HG03095 (cell line): ENCODE results near the gene NTSR2.

Experiments
- ATAC-seq: cut with Tn5 transposase; IDR thresholded peaks from one replicate; pipeline ENCODE4 v1.9.1; 2021; ENCODE audit warnings: moderate library complexity; ENCODE audit not compliant: unreplicated experiment

The NTSR2 gene

DNA sequence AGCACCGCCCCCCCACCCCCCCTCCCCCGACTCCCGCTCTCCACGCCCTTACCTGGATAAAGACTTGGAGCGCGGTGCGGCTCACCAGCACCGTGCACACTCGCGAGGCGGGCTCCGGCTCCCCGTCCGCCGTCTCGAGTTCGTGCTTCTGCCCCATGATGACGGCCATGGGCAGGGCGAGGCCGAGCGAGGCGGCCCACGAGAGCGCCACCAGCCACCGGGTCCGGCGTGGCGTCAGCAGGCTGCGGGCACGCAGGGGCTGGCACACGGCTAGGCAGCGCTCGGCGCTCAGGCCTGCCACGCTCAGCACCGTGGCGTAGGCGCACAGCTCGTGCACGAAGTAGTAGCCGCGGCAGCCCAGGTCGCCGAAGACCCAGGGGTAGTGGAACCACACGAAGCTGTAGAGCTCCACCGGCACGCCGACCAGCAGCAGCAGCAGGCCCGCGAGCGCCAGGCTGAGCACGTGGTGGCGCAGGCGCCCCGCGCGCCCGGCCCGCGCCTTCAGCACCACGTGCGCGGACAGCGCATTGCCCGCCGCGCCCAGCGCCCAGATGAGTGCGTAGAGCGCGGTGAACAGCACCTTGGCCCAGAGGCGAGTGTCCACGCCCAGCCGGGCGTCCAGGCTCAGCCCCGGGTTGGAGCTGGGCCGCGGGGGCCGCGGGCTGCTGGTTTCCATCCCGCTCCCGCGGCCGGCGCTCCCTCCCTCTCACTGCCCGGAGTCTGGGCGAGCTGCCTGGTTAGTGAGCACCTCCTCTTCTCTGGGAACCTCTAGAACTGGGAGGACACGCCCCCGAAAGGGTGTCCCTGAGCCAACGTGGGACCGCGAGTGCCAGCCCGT is at the start of gene NTSR2:
Gene NTSR2, minus strand, starts transcription at position 742 of the 838 bp plus-strand sequence. Its CDS starts 66 bp downstream, at position 676.
- no peak for ATAC-seq

GRCh38 chr2:11719230-11719977 is 49.4 kb upstream of the NTSR2 start:
- no peak for ATAC-seq

DNA sequence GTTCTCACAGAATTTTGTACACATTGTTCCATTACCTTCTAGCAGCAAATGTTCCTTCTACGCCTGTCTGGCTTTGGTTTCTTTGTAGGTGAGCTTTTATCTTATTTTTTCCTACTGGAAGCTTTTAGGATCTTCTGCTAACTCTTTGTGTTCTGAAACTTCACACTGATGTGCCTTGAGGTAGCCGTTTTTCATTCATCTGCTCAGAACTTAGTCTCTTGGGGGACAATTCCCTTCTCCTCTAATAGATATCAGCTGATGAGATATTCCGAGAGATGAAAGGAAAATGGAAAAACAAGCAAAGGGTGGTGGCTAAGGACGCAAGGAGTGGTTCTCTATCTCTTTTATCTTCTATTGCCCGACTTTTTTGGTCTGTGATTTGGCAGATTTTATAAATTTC is 48.6 kb upstream of the NTSR2 start:
- no peak for ATAC-seq

DNA sequence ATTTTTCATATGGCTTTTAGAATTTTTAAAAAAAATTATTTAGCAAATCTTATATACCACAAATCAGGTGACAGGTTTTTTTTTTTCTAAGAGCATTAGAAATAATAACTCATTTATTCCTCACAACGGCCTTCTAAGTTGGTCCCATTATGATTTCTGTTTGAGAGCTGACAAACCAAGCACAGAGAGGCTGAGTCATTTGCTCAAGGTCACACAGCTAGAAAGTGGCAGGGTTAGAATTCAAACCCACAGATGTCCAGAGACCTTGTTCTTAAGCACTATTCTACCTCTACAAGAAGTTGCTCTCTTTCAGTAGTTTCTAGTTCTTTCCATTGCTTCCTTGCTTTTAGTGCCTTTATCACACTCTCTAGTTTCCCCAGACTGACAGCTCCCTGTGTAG is 47.6 kb upstream of the NTSR2 start:
- no peak for ATAC-seq

DNA sequence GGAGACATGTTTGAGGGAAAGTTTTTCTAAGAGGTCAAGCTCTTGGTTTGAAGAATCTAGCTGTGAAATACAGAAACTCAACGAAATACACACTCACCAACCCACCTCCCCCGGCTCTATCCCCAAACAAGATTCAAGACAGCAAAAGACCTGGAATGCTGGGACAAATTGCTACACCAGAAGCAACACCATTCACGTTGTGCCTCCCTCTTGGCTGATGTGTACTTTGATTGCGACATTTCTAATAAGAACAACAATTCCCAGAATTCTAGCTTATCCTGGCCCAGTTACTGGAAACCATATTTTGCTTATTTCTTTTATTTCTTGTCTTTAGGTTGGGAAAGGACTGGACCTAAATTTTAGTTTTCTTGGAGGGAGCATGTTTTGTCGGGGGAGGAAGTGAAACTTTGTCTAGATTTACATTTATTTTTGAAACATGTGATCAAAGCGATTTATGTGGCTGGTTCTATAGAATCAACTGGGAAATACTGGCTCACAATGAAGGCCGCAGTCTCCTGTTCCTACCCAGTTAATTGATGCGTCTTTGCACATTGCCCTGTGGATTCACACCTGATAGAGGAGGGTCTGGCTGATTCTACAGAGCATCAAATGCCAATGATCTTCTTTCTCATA is 46.8 kb upstream of the NTSR2 start:
- ATAC-seq, result no peak

GRCh38 chr2:11715987-11716652 is 46.1 kb upstream of the NTSR2 start:
- ATAC-seq, result no peak

DNA sequence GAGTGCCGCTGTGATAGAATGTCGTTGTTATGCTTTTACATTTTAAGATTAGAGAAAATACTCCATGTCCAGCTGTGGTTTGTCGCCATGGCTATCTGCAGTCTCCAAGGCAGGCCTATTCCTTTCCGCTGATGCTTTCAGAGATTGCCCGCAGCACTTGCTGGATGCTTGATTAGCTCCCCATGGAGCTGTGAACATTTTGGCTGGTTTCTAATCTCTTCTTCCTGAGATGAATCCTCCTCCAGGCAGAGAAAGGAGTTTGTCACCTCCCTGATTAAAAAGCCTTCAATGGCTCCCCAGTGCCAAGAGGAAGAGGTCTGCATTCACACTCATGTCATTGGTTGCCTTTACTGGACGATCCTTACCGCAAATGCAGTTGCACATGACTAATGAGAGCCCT is 43.8 kb upstream of the NTSR2 start:
- ATAC-seq, result no peak

DNA sequence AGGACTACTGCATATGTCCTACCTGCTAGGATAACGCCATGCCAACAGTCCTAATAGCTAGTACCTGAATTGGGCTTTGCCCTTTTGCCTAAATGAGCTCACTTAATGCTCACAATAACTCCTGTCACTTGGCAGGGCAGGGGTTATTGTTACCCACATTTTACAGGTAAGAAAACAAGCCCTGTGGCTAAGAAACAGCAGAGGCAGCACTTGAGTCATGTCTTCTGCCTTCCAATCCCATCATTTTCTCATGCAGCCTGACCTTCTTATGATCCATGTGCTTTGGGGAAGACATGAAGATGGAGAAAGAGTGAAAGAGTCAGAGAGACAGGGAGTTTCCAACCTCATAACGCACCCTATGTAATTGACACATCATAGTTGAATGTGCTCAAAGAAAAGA is 42.9 kb upstream of the NTSR2 start:
- no peak for ATAC-seq

DNA sequence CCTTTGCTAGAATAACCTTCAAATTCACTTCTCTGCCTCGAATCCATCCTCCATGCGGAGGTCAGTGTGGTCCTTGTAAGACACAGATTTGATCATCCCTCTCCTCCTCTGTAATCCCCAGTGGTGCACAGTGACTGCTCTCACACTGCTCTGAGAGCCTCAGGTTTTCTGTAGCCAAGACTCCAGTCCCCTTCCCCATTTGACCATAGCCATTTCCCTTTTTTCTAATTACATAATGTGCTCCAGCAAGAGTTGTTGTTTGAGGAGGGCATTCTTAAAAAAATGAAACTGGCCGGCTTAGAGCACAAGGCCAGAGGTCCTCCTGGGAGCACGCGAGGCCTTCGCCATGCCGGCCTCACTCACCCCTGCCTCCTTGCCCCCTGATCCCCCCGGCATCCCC is 41.8 kb upstream of the NTSR2 start:
- no peak for ATAC-seq

DNA sequence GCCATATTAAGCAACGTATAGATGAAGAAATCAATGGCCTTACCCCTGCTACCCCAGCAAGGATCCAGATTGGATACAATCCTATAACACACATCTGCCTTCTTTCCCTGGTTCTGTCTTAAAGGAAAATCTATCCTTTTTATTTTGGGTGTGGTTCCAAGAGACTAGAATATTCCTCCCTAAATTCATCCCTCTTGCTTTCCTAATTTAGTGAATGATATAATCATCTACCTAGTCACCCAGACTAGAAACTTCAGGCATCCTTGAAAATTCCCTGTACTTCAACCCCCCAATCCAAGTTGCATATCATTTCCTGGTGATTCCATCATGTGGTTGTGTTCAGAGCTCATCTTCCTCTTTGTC is 41.3 kb upstream of the NTSR2 start:
- ATAC-seq, result no peak

- ATAC-seq, result no peak
Measured at GRCh38 chr2:11710632-11711353, 40.8 kb upstream of the NTSR2 start.

DNA sequence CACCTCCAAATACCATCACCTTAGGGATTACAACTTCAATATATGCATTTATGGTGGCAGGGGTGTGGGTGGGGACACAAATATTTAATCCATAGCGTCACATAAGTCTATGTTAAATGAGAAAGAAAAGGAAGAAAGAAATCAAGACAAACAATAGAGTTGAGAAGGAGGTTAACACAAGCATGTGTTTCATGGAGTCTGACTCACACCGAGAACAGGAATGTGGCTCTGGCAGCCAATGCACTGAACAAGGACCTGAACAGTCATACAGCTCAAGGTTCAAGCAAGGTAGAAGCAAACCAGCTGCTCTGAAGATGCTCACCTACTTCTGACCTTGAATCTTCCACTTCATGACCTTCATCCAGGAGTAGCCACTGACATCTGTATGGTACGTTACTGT is 40.2 kb upstream of the NTSR2 start:
- ATAC-seq, result no peak

GRCh38 chr2:11709293-11709692 is 39.3 kb upstream of the NTSR2 start:
- ATAC-seq, result no peak

DNA sequence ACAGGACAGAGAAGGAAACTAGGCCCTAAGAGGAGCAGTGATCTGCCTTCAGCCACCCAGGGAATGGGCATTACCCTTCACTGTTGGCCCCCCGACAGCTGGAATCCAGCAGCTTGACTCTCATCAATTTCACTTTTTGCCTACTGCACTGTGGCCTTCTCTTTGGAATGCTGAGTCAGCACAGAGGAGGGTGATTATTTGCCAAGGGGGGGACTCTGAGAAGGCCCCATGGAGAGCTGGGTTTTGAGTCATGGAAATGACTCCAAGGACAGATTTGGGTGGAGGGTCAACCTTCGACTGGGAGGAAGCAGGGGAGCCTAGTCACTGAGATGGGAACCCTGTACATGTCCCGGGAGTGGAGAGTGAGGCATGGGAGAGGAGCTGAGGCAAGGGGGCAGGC is 38.1 kb upstream of the NTSR2 start:
- no peak for ATAC-seq

- ATAC-seq, result no peak
Measured at GRCh38 chr2:11705711-11706110, 35.7 kb upstream of the NTSR2 start.

GRCh38 chr2:11705063-11705462 is 35.1 kb upstream of the NTSR2 start:
- ATAC-seq, result no peak

DNA sequence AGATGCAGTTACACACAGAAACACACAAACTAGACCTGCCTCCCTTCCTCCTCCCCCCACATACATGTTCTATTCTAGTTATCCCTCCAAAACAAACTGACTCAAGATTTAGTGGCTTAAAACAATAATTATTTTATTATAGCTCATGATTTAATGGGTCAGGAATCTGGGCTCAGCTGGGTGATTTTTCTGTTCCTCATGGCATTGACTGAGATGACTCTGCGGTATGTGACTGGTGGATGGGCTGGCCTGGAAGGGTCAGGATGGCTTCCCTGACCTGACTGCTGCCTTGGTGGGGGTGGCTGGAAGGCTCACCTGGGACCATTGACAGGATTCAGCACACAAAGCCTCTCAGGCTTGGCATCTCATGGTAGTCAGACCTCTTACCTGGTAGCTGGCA is 33.7 kb upstream of the NTSR2 start:
- ATAC-seq, result no peak

DNA sequence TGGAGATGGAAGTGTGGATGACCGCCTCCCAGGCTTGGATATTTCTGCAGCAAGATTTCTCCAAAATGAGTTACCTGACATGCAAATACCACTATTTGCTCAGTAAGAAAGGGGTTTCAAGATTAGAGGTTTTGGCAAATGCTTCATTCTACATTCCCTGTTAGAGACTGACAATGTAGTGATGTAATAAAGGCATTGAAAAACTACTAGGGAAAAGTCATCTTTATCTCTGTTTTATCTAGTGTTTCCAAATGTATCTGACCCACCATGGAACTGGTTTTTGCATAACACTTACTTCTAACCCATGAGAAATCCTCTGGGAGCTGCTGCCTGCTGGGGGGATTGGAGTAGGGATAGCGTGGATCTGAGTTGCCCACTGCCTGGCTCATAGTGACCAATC is 33.0 kb upstream of the NTSR2 start:
- no peak for ATAC-seq

DNA sequence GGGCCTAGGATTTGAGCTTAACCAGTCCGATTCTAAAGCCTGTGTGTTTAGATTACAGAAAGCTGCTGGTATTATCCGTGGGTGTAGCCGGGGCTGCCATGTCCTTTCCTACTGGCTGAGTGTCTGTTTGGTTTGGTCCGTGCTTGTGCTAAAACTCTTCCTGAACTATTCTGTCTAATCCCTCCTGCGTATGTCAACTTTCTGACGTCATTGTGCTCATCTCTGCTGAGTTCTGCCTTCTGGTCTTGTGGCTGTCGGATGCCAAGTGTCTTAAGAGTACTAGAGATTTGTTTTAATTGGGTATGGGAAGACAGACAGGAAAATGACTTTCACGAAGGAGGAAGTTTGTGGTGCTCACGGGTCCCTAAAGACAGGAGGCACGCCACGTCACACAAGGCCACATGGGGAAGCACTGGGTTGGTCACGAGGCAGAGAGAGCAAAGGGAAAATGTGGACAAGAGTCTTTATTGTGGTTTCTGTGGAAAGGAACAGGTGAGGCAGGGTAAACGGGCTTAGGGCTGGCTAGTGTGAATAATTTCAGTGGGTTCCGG is 31.8 kb upstream of the NTSR2 start:
- no peak for ATAC-seq

GRCh38 chr2:11701206-11701605 is 31.2 kb upstream of the NTSR2 start:
- ATAC-seq, result no peak
